Measurements from ENCODE around the gene DNAJB8. TPM values are rescaled to one million over a fixed set of nuclear protein-coding genes. Genes with fewer than 3 reads are reported as not detected.

Gene DNAJB8
- total and polyA plus RNA-seq, 11 donors = not detected

- intact Hi-C loops (cut with DNase I) = loop anchor here in 3 of 10 donors (2.0 to 10.0 kb wide), 4 partner anchors 37 to 409 kb away; no protein-coding TSS in a partner anchor
- ATAC-seq (no peak), DNase-seq (no peak)
- H3K4me1 ChIP-seq = no peaks in the 10 kb centered on the region
- TF ChIP-seq POLR2A (IDR thresholded peaks at IDR 0.05) (no peak), CTCF (IDR thresholded peaks at IDR 0.05) (no peak)
- peaks cover 0 to 43% (median 7%) of the 10 kb centered on the region in 9 donors for H3K27me3 ChIP-seq
- no peak overlapping the region for H3K27ac ChIP-seq
- H3K9me3 ChIP-seq = peaks cover 0 to 6% (median 0%) of the 10 kb centered on the region in 12 donors
- no peak overlapping the region for H3K4me3 ChIP-seq
- no peaks in the 10 kb centered on the region for H3K36me3 ChIP-seq
- 91 to 93% (median 92%) methylated on average over 9 to 10 of the region's 10 CpGs for WGBS, 4 donors
These were observed 37.3 kb upstream of the DNAJB8 start for GRCh38 chr3:128503751-128504532.

- Histone ChIP-seq H3K27me3 (peaks cover 0 to 45% (median 8%) of the 10 kb centered on the region in 9 donors), H3K36me3 (no peaks in the 10 kb centered on the region), H3K9me3 (peaks cover 0 to 6% (median 0%) of the 10 kb centered on the region in 12 donors), H3K27ac (no peak overlapping the region), H3K4me3 (no peak overlapping the region), H3K4me1 (peaks cover 0 to 2% (median 0%) of the 10 kb centered on the region in 12 donors)
- intact Hi-C loops (cut with DNase I) = loop anchor here in 3 of 10 donors (5.0 to 10.0 kb wide), 3 partner anchors 44 to 408 kb away; no protein-coding TSS in a partner anchor
- TF ChIP-seq CTCF (IDR thresholded peaks at IDR 0.05) (peak in 5 of 12 donors; percentile 7 to 30 (median 16)), POLR2A (IDR thresholded peaks at IDR 0.05) (no peak)
- ATAC-seq (peak in 2 of 4 donors; percentile 23 to 44), DNase-seq (no peak)
- 89 to 94% (median 91%) methylated on average over 9 to 12 of the region's 12 CpGs for WGBS, 4 donors
These were observed 36.5 kb upstream of the DNAJB8 start for GRCh38 chr3:128503164-128503651.

- peaks cover 0 to 6% (median 0%) of the 10 kb centered on the region in 12 donors for H3K4me1 ChIP-seq
- ATAC-seq (no peak), DNase-seq (no peak)
- 90 to 93% (median 92%) methylated on average over 5 of the region's 5 CpGs for WGBS, 4 donors
- H3K27ac ChIP-seq = no peak overlapping the region
- intact Hi-C loops (cut with DNase I) = loop anchor here in 3 of 10 donors (5.0 to 10.0 kb wide), 3 partner anchors 45 to 408 kb away; no protein-coding TSS in a partner anchor
- TF ChIP-seq POLR2A (IDR thresholded peaks at IDR 0.05) = no peak
- no peak for TF ChIP-seq CTCF (IDR thresholded peaks at IDR 0.05)
- H3K4me3 ChIP-seq = no peak overlapping the region
- H3K27me3 ChIP-seq = peaks cover 0 to 47% (median 11%) of the 10 kb centered on the region in 9 donors
- peaks cover 0 to 6% (median 0%) of the 10 kb centered on the region in 12 donors for H3K9me3 ChIP-seq
- H3K36me3 ChIP-seq = no peaks in the 10 kb centered on the region
These were observed 36.0 kb upstream of the DNAJB8 start for GRCh38 chr3:128502712-128503111.

GRCh38 chr3:128501431-128501830 lies 34.7 kb upstream of the DNAJB8 start:
- Histone ChIP-seq H3K4me1 (peaks cover 7 to 18% (median 10%) of the 10 kb centered on the region in 12 donors), H3K36me3 (no peaks in the 10 kb centered on the region), H3K9me3 (peaks cover 0 to 6% (median 0%) of the 10 kb centered on the region in 12 donors), H3K4me3 (no peak overlapping the region), H3K27me3 (peaks cover 0 to 56% (median 16%) of the 10 kb centered on the region in 9 donors), H3K27ac (no peak overlapping the region)
- 81 to 89% (median 84%) methylated on average over 3 of the region's 3 CpGs for WGBS, 4 donors
- intact Hi-C loops (cut with DNase I) = loop anchor here in 3 of 10 donors (5.0 to 10.0 kb wide), 3 partner anchors 46 to 407 kb away; no protein-coding TSS in a partner anchor
- TF ChIP-seq POLR2A (IDR thresholded peaks at IDR 0.05) = no peak
- no peak for TF ChIP-seq CTCF (IDR thresholded peaks at IDR 0.05)
- ATAC-seq (no peak), DNase-seq (no peak)
